ENCODE results near the gene NOS3. TPM values are rescaled to one million over a fixed set of nuclear protein-coding genes. Genes with fewer than 3 reads are reported as not detected.
"Not testable (repeated sequence)": the region's sequence is repeated elsewhere in the genome, so short reads cannot be mapped to it uniquely, and the experiment has no call there.

Gene NOS3
- total RNA-seq, 1 donor from 2014 or later = 28.4 TPM

DNA sequence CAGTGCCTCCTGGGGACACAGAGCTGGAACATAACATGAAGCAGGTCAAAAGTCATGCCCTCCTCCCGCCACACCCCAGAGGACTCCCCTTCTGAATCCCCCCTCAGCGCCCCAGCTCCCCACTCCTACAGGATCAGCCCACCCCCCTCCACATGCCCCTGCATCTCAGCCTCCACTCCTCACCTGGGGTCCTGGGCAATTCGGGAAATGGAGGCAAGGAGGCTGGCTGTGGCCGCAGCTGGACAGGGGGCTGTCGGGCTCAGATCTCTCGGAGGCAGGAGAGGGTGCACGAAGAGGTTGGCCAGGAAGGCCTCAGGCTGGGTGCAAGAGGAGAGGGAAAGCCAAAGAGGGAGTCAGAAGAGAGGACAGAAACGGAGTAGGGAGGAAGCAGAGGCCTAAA is 25.7 kb downstream of the NOS3 start:
- no peak for DNase-seq (ENCODE audit: low read depth in 2 of 2)

DNA sequence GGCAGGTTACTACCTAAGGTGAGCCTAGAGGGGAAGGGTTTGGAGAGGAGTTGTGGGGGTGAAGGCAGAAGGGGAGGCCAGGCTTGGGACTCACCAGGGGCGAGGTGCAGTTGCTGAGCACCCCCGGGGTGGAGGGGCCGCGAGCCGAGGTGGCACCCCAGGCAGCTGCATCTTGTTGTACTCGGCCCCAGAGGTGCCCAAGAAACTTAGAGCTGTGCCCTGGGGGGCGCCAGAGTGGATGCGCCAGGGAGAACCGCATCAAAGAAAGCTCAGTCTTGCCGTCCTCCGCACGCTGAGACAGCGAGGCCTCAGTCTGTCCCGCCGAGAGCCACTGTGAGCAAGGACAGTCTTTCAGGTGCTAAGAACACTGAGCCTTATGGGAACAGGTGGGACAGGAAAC is 26.1 kb downstream of the NOS3 start:
- DNase-seq (ENCODE audit: low read depth in 2 of 2) = no peak

DNA sequence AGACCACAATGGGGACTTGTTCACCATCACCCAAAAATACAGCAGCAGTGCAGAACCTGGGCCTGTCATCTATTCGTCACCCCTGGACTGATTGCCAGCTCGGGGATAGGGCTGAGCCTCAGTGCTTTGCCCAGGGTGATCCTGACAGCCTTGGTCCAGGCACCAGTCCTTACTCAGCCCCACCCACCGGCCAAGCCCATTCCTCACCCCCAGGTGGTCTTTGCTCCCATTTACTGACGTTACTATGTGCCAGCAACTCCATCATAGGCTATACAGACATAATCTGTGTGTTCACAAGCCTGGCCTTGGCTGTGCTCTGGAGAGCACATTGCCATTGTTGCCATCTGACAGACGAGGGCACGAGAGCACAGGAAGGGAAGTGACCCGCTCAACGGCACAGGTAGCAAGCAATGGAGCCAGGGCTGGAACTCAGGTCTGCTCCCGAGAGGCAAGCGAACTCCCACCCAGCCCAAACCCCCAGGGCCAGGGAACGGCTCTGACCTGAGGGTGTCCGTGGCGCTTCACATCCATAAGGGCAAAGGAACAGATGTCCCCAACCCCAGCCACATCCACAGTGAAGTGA is 26.6 kb downstream of the NOS3 start:
- no peak for DNase-seq (ENCODE audit: low read depth in 2 of 2)

DNA sequence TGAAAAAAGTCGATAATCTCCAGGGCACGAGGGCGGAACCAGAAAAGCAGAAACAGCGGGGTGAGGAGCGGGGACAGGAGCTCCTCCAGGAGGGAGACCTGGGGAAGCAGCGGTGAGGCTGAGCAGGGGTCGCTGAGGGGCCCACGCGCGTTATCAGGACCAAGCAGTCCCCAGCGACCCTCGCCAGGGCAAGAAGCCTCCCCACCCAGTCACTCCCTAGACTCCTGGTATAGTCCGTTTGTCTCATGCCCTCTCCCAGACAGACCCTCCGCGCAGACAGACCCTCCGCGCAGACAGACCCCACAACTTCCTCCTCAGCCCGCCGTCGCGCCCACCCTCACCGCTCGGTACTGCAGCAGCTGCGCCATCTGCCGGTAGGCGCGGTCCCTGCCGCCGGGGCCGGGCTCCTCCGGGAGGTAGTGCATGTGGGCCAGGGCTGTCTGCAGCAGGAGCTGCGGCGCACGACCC is 27.2 kb downstream of the NOS3 start:
- DNase-seq (ENCODE audit: low read depth in 2 of 2) = peak in 1 of 2 donors; percentile 63

DNA sequence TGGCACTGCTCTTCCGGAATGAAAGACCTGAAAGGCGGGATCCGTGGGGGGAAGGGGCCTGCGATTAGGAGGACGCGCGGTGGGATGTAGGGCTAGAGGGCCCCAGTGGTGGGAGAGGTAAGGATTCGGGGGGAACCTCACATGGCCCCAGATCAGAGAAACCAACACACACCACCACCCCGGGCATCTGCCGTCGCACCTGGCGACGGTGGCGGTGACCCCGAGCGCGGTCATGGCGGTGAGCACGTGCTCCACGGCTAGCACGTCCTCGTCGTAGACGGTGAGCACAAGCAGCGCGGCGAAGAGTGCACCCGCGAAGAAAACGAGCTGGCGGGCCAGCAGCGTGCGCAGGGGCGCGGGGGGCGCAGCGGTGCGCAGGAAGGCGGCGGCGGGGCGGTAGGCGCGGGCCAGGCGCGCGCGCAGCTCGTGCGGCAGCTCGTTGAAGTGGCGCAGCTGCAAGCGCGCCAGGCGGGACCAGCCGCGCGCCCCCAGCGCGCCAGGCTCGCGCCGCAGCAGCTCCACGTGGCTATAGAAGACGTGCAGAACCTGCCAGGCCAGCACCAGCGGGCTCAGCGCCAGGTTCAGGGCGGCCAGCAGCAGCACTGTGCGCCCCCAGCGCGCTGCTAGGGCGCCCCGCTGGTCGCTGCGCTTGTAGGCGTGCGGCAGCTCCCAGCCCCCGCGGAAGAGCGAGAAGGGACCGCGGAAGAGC is 27.8 kb downstream of the NOS3 start:
- peak in 1 of 2 donors; percentile 68 for DNase-seq (ENCODE audit: low read depth in 2 of 2)

DNA sequence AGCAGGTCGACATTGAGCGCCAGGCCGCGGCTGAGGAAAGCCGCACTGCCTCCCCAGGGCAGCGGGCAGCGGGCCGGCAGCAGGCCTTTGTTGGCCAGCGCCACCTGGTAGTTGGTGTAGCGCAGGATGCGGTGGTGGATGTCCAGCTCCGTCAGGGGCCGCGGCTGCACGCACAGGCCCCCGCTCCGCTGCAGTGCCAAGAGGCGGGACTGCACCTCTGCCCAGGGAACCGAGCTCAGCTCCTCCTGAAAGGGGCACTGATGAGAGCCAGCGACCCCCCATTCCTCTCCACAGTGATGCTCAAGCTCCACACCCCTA is 28.3 kb downstream of the NOS3 start:
- no peak for DNase-seq (ENCODE audit: low read depth in 2 of 2)

DNA sequence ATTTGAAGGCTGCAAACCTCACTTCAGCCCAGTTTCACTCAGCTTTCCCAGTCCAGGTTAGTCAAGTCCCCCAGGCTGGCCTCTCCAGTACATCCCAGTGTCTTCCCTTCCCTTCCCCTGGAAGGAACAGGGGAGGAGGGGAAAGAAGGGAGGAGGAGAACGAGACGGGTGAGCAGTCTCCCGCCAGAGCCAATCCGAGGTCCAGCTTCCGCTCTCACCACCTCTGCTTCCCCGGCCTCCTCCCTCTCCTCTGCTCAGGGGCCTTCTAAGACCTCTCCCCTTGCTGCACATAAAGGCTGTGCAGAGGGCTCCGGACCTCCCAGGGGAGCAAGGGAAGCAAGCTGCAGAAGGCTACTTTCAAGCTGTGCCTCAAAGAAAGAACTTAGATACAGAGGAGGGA is 29.4 kb downstream of the NOS3 start:
- no peak for DNase-seq (ENCODE audit: low read depth in 2 of 2)

DNA sequence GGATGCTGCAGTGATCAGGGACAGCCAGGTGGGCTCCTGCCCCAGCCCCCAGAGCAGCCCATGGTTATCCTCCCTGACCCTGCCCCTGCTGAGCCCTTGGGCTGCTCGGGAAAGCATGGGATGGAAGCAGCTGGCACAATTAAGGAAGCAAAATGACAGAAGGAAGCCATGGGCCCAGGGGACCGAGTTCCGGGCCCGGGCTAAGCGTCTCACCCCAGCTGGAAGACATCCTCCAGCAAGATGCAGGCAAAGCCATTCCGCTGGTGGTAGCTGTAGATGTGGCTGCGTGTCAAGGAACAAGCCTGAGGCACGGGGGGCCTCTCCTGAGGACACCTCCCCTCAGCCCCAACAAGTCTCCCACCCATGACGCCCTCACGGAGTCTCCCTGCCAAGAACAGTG is 32.4 kb downstream of the NOS3 start:
- DNase-seq (ENCODE audit: low read depth in 2 of 2) = no peak

DNA sequence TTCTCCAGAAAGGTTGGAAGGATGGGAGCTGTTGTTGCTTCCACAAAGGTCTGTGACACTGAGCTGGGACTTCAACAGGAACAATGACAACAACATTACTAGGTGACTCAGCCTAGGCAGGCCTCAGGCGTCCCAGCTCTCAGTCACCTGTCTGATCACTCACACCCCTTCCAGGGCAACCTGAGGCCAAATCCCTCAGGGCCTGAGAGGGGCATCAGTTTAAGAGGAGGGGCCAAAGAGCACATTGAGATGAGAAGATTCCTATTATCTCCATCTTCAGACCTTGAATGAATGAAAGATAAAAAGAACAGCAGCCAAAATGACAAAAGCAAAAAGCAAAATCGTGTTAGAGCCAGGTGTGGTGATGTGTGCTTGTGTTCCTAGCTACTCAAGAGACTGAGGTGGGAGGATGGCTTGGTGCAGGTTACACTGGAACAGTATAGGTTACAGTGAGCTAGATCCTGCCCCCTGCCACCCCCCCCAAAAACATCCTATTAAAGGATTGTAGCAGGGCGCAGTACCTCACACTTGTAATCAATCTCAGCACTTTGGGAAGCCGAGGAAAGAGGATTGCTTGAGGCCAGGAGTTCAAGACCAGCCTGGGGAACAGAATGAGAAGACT is 33.7 kb downstream of the NOS3 start, which contains the start of gene ATG9B:
Gene ATG9B, minus strand, starts transcription at position 60 of the 622 bp plus-strand sequence. CDS start 71 bp downstream, outside the sequence.
- DNase-seq (ENCODE audit: low read depth in 2 of 2) = no peak

DNA sequence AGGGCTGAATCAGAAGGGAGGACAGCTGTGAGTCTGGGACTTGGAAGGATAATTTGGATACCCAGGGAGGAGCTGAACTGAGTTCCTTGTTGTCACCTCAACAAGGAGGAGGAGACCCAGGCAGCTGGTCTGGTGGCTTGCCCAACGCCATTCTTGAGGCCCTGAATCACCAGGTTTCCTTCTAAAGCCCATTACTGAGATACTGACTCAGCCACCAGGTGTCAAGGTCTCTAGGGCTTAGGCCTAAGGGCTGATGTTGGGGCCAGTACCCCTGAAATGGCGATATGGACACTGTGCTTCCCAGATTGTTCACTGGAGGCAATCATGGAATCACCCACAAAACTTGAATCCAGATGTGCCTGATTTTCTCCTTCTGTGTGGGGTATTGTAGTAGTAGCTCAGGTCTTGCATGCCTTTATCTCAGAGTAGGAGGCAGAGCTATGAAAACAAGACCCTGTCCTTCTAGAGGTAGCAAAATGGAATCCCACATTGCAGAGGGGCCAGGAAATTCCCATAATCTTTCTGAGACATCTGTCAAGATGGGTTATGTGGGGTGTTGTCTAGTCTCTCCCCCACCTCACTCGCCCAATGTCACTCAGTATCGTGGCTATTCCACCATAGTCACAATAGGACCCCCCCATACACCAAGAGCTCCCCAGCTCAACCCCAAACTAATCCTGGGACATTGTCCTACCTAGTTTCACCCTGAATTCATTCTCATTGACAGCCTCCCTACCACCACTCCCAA is 35.3 kb downstream of the NOS3 start:
- DNase-seq (ENCODE audit: low read depth in 2 of 2) = no peak

DNA sequence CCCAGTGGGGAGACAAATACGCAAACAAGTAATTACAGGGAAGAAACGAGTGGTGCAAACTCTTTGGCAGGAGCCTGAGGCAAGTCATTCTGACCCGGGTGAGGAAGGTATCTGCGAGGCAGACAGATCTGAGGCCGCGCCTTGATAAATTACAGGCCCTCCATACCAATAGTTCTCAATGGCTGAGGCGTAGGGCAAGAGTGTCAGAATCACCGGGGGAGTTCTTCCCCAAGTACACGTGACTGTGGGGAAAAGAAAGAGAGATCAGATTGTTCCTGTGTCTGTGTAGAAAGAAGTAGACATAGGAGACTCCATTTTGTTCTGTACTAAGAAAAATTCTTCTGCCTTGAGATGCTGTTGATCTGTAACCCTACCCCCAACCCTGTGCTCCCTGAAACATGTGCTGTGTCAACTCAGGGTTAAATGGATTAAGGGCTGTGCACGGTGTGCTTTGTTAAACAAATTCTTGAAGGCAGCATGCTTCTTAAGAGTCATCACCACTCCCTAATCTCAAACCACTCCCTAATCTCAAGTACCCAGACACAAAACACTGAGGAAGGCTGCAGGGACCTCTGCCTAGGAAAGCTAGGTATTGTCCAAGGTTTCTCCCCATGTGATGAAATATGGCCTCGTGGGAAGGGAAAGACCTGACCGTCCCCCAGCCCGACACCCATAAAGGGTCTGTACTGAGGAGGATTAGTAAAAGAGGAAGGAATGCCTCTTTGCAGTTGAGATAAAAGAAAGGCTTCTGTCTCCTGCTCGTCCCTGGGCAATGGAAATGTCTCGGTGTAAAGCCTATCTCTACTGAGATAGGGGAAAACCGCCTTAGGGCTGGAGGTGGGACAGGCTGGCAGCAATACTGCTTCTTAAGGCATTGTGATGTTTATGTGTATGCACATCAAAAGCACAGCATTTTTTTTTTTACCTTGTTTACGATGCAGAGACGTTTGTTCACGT is 36.2 kb downstream of the NOS3 start:
- DNase-seq (ENCODE audit: low read depth in 2 of 2) = not testable (repeated sequence)

DNA sequence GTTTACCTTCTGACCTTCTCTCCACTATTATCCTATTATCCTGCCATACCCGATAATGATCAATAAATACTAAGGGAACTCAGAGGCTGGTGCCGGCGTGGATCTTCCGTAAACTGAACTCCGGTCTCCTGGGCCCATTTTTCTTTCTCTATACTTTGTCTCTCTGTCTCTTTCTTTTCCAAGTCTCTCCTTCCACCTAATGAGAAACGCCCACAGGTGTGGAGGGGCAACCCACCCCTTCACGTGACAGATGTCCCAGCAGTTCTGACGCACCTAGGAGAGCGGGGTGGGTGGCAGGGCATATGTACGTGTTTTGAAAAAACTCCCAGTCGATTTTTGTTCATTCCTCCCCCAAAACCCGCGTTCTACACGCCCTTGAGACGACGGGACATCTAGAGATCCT is 36.9 kb downstream of the NOS3 start:
- not testable (repeated sequence) for DNase-seq (ENCODE audit: low read depth in 2 of 2)

DNA sequence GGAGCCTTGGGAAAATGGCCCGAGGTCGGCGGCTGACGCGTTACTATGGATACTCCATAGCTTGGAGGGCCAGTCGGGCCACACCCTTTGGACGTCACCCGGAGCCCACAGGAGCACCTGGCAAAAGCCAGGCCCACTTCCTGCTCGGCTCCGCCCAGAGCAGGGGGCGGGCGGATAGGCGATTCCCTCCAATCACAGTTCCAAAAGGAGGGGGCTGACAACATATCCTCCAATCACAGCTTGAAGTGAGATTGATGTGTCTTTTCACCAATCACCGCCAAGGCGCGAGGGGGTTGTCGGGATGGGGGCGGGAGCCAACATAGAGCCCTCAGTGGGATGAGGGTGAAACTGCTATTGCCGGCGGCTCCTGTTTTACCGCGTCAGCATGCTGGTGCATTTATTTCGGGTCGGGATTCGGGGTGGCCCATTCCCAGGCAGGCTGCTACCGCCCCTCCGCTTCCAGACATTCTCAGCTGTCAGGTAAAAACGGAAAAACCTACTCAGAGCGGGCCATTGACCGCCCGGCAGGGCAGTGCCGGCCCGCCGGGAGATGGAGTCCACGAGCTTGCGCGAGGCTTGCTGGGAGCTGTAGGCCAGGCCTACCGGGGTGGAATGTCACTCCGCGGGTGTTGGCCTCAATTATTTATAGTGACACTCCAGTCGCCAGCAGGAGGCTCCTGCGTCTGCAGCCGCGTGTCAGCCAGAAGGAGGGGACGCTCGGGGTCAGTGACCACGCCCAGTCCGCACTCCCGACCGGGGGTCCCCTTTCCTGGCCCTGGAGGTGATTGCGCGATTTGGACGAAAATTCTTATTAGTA is 37.5 kb downstream of the NOS3 start, which contains the start of gene ABCB8:
Gene ABCB8, plus strand, starts transcription at position 320 of the 817 bp plus-strand sequence. Its CDS starts 66 bp downstream, at position 386.
- peak; percentile 98 to 99 for DNase-seq (ENCODE audit: low read depth in 2 of 2)

DNA sequence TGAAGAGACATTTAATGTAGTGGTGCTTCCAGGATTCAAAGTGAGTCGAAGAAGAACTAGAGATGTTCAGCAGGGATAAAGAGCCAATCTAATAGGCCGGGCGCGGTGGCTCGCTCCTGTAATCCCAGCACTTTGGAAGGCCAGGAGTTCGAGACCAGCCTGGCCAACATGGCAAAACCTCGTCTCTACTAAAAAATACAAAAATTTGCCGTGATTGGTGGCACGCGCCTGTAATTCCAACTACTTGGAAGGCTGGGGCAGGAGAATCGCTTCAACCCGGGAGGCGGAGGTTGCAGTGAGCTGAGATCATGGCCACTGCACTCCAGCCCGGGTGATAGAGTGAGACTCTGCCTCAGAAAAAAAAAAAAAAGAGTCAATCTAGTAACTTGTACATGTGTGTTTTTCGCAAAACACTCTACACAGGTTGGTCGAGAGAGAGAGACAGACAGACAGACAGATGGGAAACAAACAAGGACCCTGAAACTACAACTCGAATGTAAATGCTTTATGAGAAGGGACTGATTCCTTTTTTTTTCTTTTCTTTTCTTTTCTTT is 38.2 kb downstream of the NOS3 start:
- no peak for DNase-seq (ENCODE audit: low read depth in 2 of 2)

DNA sequence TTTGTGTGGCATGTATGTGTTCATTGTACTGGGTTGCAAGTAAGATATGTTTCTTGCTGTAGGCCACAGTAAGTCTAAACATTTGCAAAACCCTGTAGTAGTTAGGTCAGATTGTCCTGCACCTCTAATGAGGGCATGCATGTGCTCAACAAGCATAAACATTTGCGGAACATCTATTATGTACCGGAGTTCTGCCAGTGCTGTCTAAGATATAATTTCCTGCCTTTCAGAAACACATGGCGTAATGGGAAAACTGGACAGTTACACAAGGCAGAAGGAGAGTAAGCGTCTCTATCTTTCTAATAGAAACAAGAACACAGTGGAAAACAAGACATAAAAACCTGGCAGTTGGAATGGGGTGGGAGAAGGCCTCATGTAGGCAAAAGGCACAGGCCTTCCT is 40.2 kb downstream of the NOS3 start:
- DNase-seq (ENCODE audit: low read depth in 2 of 2) = no peak

DNA sequence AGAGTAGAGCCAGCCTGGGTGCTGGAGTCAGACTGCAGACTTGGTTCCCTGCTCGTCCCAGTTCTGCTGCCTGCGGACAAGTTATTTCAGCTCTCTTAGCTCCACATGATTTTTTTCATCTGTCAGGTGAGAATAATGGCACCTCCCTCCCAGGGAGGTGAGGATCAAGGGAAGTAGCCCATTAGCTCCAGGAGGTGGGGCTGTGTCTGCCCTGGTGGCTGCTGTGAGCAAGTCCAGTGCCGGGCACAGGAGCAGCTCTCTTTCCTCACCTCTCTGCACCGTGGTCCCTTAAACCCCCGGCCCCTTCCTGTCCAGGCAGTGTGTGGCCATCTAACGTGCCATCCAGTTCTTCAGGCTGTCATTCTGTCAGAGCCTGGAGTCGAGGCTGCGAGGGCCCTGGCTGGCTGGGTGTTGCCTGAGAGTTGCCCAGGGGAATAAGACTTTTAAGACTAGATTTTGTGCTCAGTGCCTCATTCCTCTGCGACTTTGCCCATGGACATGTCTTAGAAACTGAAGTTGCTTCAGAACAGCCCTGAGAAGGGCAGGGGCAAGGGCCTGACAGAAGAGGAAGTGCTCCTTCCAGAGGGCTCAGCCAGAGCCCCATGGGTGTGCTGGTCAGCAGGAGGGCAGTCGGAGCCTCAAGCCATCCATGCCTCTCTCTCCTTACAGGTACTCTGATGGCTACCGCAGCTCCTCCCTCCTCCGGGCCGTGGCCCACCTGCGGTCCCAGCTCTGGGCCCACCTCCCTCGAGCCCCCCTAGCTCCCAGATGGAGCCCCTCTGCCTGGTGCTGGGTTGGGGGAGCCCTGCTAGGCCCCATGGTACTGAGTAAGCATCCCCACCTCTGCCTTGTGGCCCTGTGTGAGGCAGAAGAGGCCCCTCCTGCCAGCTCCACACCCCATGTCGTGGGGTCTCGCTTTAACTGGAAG is 42.4 kb downstream of the NOS3 start:
- DNase-seq (ENCODE audit: low read depth in 2 of 2) = no peak

DNA sequence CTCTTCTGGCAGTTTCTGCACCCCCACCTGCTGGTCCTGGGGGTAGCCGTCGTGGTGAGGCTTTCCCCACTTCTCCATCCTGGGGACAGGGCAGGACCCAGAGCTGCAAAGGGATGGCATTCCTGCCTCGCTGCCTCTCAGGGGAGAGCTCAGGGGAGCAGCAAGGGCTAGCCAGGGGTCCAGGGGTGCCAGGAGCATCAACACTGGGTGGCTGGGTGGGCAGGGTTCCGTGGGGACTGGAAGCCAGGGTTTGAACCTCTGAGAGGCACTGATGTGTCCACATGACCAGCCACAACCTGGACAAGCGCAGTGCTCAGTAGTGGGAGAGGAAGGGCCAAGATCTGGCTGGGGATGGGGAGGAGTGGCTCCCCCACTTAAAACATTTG is 43.0 kb downstream of the NOS3 start:
- DNase-seq (ENCODE audit: low read depth in 2 of 2) = no peak

DNA sequence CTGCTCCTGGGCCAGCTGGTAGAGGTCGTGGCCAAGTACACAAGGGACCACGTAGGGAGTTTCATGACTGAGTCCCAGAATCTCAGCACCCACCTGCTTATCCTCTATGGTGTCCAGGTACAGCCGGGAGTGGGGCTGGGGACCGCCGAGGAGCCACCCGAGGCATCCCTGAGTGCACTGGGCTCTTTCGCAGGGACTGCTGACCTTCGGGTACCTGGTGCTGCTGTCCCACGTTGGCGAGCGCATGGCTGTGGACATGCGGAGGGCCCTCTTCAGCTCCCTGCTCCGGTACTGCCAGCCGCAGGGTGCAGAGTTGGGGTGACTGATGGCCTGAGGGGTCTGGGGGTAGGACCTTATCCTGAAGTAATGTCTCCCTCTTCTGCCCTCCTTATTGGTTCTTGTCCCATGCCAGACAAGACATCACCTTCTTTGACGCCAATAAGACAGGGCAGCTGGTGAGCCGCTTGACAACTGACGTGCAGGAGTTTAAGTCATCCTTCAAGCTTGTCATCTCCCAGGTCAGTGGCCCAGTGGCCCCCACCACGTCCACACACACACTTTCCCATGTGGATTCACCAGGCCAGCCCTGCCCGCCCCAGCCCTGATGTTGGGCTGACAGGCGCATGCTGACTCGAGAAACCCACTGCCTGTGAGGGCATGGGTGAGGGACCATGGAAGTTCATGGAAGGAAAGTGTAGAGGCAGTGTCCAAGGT is 43.7 kb downstream of the NOS3 start:
- no peak for DNase-seq (ENCODE audit: low read depth in 2 of 2)
